HepG2 (cell line): ENCODE data around the gene C20orf96. TPM values are rescaled to one million over a fixed set of nuclear protein-coding genes. Genes with fewer than 3 reads are reported as not detected.

Source experiments
- AGO2 ChIP-seq: fragments of 200-400 bp; formaldehyde crosslinking; optimal IDR thresholded peaks from 2 replicates; pipeline ENCODE3; 2017; ENCODE audit warnings: mild to moderate bottlenecking, low read depth, low read length, moderate library complexity
- ARID2 ChIP-seq: sonication (generic); formaldehyde crosslinking; IDR thresholded peaks from 2 replicates; pipeline ENCODE4 v1.8.1; 2022; ENCODE audit warnings: mild to moderate bottlenecking, missing genetic modification reagents, borderline replicate concordance
- IKZF5 ChIP-seq: IDR thresholded peaks from 2 replicates; pipeline ENCODE4 v1.6.1; 2018; ENCODE audit warnings: missing genetic modification reagents, mild to moderate bottlenecking, missing compliant biosample characterization
- IRX3 ChIP-seq: sonication (generic); formaldehyde crosslinking; IDR thresholded peaks from 2 replicates; pipeline ENCODE4 v1.8.1; 2023; ENCODE audit warnings: mild to moderate bottlenecking, low read depth, missing genetic modification reagents, borderline replicate concordance
- KAT2B ChIP-seq: fragments of 150-350 bp; IDR thresholded peaks from 2 replicates; pipeline ENCODE4 v1.6.1; 2014; ENCODE audit warnings: low read depth, low read length, borderline replicate concordance
- PCBP1 ChIP-seq: fragments of 200-400 bp; formaldehyde crosslinking; IDR thresholded peaks from 2 replicates; pipeline ENCODE4 v1.6.1; 2017; ENCODE audit warnings: mild to moderate bottlenecking, low read depth, low read length, borderline replicate concordance
- RARG ChIP-seq: sonication (generic); formaldehyde crosslinking; IDR thresholded peaks from 2 replicates; pipeline ENCODE4 v1.4.0; 2020; ENCODE audit warnings: low read depth, mild to moderate bottlenecking, missing genetic modification reagents
- RFXAP ChIP-seq: sonication (generic); formaldehyde crosslinking; IDR thresholded peaks from 2 replicates; pipeline ENCODE4 v1.4.0; 2020; ENCODE audit warnings: missing genetic modification reagents, borderline replicate concordance
- ZBTB38 ChIP-seq: sonication (generic); formaldehyde crosslinking; IDR thresholded peaks from 2 replicates; pipeline ENCODE4 v1.5.1; 2020; ENCODE audit warnings: mild to moderate bottlenecking, missing genetic modification reagents
- ZFY ChIP-seq: sonication (generic); formaldehyde crosslinking; IDR thresholded peaks from 2 replicates; pipeline ENCODE4 v1.4.0; 2020; ENCODE audit warnings: missing genetic modification reagents
- ZNF34 ChIP-seq: sonication (generic); formaldehyde crosslinking; IDR thresholded peaks from 2 replicates; pipeline ENCODE4 v1.4.0; 2020; ENCODE audit warnings: mild to moderate bottlenecking, missing genetic modification reagents, borderline replicate concordance
- ZNF543 ChIP-seq: sonication (generic); formaldehyde crosslinking; IDR thresholded peaks from 2 replicates; pipeline ENCODE4 v1.4.0; 2020; ENCODE audit warnings: mild to moderate bottlenecking, missing genetic modification reagents
- polyA plus RNA-seq, 8 experiments: library from polyadenylated mRNA; depleted of rRNA in 3 of 8; stranded (reverse) in 7 of 8; unstranded in 1 of 8; fragments of >200 nt; fragmentation: Illumina TruSeq in 4 of 8; extraction: Trizol in 4 of 8; gene quantifications; 2 replicates each; pipeline versions ENCODE4 v1.2.1 to v1.2.3, GENCODE V29; 2011 to 2016; ENCODE audit warnings: low read depth in 4 of 8, missing spikeins in 1 of 8, mixed read lengths in 1 of 8; ENCODE audit not compliant: insufficient read depth in 1 of 8
- total RNA-seq, 5 experiments: library from RNA; depleted of rRNA; stranded (reverse); fragments of >200 nt; fragmentation: Illumina TruSeq; extraction: Trizol; gene quantifications; 2 replicates each; pipeline ENCODE4 v1.2.3, GENCODE V29; 2016; ENCODE audit warnings: low read depth in 1 of 5
- TF ChIP-seq, protein P1 (sequence below): sonication (generic); formaldehyde crosslinking; IDR thresholded peaks from 2 replicates; pipeline ENCODE4 v1.5.0; 2020; ENCODE audit warnings: missing genetic modification reagents
- TF ChIP-seq, protein P2 (sequence below): sonication (generic); formaldehyde crosslinking; IDR thresholded peaks from 2 replicates; pipeline ENCODE4 v1.9.0; 2021; ENCODE audit warnings: mild to moderate bottlenecking, missing genetic modification reagents

The C20orf96 gene
- total and polyA plus RNA-seq, 2 of the 13 experiments (the other 11 are each of a cell fraction or from before 2014, with no cell fraction given) = 3.8 to 20.6 TPM

GRCh38 chr20:297925-298775, 7.6 kb upstream of the C20orf96 start (continued):
- peak; percentile 92 for TF ChIP-seq AGO2
- TF ChIP-seq RFXAP (CRISPR knock-in tag) = peak; percentile 11; the same call in 1 of the 2 replicates
- TF ChIP-seq ZNF34 (CRISPR knock-in tag) = peak; percentile 24; the same call in 1 of the 2 replicates
- no peak for TF ChIP-seq PCBP1
- TF ChIP-seq, protein P1, sequence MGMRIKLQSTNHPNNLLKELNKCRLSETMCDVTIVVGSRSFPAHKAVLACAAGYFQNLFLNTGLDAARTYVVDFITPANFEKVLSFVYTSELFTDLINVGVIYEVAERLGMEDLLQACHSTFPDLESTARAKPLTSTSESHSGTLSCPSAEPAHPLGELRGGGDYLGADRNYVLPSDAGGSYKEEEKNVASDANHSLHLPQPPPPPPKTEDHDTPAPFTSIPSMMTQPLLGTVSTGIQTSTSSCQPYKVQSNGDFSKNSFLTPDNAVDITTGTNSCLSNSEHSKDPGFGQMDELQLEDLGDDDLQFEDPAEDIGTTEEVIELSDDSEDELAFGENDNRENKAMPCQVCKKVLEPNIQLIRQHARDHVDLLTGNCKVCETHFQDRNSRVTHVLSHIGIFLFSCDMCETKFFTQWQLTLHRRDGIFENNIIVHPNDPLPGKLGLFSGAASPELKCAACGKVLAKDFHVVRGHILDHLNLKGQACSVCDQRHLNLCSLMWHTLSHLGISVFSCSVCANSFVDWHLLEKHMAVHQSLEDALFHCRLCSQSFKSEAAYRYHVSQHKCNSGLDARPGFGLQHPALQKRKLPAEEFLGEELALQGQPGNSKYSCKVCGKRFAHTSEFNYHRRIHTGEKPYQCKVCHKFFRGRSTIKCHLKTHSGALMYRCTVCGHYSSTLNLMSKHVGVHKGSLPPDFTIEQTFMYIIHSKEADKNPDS = 0 out of 2 replicates have a peak, but pooled peaks have one; percentile 28
- TF ChIP-seq ZFY (CRISPR knock-in tag) = peak; percentile 36
- TF ChIP-seq, protein P2, sequence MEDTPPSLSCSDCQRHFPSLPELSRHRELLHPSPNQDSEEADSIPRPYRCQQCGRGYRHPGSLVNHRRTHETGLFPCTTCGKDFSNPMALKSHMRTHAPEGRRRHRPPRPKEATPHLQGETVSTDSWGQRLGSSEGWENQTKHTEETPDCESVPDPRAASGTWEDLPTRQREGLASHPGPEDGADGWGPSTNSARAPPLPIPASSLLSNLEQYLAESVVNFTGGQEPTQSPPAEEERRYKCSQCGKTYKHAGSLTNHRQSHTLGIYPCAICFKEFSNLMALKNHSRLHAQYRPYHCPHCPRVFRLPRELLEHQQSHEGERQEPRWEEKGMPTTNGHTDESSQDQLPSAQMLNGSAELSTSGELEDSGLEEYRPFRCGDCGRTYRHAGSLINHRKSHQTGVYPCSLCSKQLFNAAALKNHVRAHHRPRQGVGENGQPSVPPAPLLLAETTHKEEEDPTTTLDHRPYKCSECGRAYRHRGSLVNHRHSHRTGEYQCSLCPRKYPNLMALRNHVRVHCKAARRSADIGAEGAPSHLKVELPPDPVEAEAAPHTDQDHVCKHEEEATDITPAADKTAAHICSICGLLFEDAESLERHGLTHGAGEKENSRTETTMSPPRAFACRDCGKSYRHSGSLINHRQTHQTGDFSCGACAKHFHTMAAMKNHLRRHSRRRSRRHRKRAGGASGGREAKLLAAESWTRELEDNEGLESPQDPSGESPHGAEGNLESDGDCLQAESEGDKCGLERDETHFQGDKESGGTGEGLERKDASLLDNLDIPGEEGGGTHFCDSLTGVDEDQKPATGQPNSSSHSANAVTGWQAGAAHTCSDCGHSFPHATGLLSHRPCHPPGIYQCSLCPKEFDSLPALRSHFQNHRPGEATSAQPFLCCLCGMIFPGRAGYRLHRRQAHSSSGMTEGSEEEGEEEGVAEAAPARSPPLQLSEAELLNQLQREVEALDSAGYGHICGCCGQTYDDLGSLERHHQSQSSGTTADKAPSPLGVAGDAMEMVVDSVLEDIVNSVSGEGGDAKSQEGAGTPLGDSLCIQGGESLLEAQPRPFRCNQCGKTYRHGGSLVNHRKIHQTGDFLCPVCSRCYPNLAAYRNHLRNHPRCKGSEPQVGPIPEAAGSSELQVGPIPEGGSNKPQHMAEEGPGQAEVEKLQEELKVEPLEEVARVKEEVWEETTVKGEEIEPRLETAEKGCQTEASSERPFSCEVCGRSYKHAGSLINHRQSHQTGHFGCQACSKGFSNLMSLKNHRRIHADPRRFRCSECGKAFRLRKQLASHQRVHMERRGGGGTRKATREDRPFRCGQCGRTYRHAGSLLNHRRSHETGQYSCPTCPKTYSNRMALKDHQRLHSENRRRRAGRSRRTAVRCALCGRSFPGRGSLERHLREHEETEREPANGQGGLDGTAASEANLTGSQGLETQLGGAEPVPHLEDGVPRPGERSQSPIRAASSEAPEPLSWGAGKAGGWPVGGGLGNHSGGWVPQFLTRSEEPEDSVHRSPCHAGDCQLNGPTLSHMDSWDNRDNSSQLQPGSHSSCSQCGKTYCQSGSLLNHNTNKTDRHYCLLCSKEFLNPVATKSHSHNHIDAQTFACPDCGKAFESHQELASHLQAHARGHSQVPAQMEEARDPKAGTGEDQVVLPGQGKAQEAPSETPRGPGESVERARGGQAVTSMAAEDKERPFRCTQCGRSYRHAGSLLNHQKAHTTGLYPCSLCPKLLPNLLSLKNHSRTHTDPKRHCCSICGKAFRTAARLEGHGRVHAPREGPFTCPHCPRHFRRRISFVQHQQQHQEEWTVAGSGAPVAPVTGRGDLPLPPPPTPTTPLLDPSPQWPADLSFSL (CRISPR knock-in tag) = no peak
- peak; percentile 80 for TF ChIP-seq ARID2 (CRISPR knock-in tag)
- peak; percentile 67; the same call in 1 of the 2 replicates for TF ChIP-seq IKZF5 (CRISPR knock-in tag)
- TF ChIP-seq IRX3 (CRISPR knock-in tag) = no peak; the same call in 1 of the 2 replicates
- TF ChIP-seq RARG (CRISPR knock-in tag) = no peak
- TF ChIP-seq ZNF543 = no peak
- peak; percentile 71 for TF ChIP-seq ZBTB38 (CRISPR knock-in tag)
- TF ChIP-seq KAT2B = no peak
